TTC549 (cell line): ENCODE data around the gene KMT5C.

Experiments
- FAIRE-seq: peaks from 2 replicates; lab custom pipeline; 2012; peaks lifted over from hg19 to GRCh38; lab: Jason Lieb, UNC

The KMT5C gene

DNA sequence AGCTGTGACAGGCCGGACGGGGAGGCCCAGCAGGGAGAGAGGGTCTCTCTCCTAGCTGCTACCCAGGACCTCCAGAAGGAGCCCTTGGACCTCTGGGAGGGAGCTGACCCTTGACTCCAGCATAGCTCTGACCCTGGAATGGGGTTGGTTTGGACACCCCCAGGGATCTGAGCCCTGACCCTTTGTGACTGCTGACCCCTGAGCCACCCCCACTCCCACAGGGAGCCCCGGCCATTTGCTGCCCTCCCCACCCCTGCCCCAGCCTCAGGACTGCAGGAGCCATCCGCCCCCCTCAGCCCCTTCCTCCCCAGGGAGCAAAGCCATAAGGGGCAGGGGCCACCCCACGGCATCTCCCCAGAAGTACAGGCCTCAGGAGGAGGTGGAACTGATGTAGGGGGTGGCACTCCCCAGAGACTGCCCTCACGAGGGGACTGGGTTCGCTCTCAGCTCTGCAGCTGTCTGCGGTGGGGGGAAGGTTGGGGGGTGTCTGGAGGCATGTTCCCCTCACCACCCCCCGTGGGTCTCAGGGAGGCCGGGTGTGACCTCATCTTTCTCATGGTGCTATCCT, 7.8 kb downstream of the KMT5C start:
- no peak for FAIRE-seq

GRCh38 chr19:55348317-55349034, 8.8 kb downstream of the KMT5C start:
- no peak for FAIRE-seq

DNA sequence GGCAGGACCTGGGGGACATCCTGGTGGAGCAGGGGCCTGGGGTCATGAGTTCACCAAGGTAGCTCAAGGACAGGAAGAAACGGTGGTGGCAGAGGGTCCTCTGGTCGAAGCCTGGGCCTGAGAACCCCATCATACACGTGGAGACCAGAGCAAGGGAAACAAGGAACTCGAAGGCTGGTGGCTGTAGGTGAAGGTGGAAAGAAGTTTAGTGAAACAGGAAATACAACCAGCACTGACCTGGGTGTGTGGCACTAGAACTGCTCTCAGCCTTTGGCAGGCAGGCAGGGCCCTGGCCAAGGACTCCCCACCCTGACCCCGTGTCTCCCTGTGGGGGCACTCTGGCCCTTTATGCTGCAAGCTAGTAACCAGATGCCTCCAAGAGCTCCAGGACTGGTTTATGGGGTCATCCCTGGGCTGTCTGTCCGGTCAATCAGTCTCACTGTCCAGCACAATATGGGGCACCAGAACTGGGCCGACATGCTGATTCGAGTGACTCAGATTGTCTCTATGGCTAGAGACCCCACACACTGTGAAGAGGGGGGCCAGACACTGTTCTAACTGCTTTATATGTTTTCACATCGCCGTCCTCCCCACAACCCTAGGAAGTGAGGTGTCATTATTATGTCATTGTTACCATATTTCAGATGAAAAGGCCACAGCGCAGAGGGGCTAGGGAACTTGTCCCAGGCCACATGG, 11.1 kb downstream of the KMT5C start:
- FAIRE-seq = no peak

DNA sequence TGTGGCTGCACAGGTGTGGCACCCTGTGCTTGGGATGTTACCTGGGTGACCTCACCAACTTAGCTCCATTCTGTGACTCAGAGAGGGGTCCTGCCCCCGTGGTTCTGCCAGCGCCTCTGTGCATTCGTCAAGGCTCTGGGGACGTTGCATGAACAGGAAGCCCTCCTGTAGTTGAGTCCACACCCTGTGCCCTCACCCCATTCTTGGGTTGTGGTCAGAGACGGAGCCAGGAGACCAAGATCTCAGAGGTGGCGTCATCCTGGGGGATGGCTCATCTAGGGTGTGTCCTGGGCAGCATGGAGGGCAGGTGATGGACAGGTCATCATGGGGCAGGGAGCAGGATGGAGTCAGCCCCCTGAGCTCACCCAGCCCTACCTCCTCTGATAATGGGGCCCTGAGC, 12.4 kb downstream of the KMT5C start:
- FAIRE-seq = no peak

DNA sequence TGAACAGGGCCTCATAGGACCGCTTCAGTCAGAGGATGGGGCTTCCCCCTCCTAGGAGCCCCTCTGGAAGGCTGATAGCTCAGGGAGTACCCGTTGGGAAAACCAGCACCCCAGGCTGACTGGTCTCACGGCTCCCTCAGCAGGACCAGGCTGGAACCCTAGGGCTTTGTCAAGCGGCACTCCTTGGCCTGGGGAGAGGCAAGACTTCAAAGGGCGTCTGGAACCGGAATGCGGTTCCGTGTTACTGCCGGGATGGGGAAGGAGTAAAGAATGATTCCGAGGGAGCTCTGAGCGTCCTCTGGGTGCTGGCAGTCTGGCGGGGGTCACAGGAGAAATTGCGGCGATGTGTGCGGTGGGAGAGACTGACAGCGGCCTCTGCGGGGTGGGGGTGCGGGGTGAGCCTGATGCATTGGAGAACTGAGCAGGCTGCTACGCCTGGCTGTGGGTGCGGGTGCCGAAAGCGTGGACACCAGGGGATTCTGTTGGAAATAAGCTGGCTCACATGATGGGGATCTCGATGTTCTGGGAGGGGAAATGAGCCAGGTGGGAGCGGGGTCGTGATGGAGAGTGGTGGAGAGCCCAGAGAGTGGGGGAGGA, 13.0 kb downstream of the KMT5C start:
- FAIRE-seq = no peak

DNA sequence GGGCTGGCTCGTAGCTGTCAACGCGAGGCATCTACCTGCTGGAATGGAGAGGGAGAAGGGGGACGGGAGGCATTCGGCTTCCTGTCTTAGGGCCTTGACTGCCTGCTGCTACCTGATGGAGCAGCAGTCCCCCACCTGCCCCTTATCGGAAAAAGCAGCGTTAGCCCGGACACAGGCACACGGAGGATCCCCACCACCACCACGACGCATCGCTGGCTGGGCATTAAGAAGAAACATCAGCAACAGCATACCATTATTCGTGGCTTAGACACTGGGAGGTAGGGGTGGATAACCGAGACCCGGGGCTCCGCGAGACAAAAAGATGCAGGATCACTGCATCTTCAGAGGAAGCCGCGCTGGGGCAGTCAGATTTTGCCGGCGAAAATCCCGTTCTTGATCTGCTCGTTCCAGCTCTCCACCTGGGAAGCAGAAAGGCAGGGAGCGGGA, 13.7 kb downstream of the KMT5C start:
- FAIRE-seq = no peak

DNA sequence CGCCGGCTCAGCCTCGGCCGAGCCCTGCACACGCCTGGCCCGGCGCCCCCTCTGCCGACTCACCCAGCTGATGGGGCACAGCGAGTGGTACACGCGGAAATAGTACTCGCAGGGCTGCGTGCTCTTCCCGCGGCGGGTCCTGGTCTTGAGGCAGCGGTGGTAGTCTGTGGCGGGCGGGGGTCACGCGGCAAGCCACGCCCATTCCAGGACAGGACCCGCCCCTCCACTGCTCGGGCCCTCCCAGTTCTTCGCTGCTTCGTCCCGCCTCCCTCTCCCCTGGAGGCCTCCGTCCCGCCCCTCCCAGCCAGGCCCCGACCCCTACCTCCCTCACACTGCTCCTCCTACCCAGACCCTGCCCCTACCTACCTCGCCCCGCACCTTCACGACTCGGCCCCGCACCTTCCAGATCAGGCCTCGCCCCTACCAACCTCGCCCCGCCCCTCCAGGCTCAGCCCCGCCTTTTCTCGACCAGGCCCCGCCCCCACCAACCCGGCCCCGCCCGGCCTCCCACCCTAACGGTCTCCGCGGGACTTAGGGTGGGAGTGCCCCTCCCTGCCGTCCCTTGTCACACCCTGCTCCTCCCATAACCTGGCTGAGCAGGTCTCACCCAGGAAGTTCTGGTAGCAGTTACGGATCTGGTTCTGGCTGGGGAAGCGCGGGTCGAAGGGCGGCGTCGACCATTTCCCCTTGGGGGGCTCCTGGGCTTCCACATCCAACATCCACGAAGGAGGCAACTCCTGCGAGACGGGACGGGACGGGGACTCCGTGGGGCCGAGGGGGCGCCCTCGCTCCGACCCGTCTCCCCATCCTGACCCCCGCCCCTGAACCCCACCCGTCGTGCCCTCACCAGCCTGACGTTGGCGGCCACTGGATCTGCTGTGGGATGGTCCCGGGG, 14.4 kb downstream of the KMT5C start:
- no peak for FAIRE-seq

DNA sequence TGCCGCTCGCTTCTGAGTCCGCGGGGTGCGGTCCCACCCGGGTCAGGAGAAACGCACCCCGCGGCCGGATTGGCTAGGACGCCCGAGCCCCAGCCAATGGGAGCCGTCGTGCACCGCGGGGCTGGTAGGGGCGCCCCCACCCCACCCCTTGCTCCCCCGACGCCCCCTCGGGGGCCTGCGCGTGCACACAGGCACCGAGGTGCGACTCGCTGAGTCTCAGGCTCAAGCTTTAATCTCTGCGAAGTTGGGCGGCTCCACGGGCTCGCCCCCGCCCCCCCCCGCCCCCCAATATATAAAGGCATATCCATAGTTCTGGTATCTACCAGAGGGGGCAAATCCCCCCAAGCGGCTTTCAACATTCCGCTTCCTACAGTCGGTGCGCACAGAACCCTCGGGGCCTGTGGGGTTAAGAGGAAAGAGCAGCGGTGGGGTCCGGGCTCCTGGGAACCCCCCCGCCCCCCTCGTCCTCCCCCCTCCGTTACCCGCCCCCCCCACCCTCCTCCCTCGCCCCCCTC, 15.1 kb downstream of the KMT5C start, which contains the start of gene COX6B2:
TSS of gene COX6B2 (minus strand) at position 22 of the 515 bp plus-strand sequence. CDS start 198 bp downstream, outside the sequence.
- no peak for FAIRE-seq

DNA sequence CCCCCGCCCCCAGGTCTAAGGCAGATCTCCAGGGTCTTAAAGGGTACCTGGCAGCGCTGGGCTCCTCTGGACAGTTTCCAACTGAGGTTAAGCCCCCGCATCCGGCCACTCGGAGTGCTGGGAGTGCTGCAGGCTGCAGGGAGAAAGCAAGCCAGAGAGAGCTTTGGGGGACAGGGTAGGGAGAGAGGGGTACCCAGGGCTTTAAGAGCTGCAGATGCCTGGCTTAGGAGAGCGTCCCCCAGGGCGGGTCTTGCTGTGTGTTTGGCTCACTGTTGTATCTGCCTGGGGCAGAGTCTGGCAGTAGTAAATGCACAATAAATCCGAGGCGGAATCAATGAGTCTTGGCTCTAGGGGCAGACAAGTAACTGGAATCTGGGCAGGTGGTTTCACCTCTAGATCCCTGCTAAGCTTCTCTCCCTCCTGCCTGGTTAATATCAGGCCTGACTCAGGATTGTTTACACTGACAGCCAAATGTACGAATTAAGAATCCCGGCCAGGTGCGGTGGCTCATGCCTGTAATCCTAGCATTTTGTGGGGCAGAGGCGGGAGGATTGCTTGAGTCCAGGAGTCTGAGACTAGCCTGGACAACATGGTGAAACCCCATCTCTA, 15.6 kb downstream of the KMT5C start:
- no peak for FAIRE-seq

DNA sequence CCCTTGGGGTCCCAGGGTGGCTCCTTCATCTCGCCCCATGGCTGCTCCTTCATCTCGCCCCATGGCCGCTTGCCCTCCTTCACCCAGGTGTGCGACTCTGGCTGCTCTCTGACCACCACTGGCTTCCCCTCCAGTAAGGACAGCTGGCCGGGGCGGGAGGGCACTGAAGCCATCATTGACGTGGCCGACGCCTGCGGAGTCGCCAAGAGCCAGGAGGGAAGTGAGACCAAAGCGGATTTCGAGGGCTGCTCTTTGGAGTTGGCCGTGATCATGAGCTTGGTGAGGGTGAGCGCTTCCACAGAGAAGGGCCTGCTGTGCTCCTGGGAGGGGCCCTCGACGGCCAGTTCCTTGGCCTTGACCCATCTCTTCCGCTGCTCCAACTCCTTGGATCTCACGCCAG, 18.8 kb downstream of the KMT5C start:
- FAIRE-seq = no peak

GRCh38 chr19:55358943-55359908, 19.6 kb downstream of the KMT5C start:
- FAIRE-seq = no peak

- FAIRE-seq = no peak
Measured at GRCh38 chr19:55360902-55361301, 21.2 kb downstream of the KMT5C start.

- FAIRE-seq = no peak
Measured at GRCh38 chr19:55362174-55362989, 22.7 kb downstream of the KMT5C start.

- no peak for FAIRE-seq
Measured at GRCh38 chr19:55362990-55363716, 23.5 kb downstream of the KMT5C start, which contains the start of gene GARIN5B. Gene GARIN5B (minus strand): TSS chr19:55363260. CDS start chr19:55363066, 194 bp downstream.

DNA sequence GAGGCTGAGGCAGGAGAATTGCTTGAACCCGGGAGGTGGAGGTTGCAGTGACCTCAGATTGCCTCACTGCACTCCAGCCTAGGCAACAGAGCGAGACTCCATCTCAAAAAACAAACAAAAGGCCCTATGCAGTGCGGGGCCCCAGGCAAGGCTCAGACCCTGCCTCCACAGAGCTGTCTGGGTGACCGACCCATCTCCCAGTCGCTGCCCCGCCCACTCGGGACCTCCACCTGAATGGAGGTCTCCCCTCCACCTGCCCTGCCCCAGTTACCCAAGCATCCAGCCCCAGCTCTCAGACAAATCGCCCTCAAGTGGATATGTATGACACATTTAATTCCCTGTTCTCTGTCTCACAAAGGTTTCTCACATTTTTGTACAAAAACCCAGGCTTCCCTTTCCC, 25.6 kb downstream of the KMT5C start:
- FAIRE-seq = no peak

DNA sequence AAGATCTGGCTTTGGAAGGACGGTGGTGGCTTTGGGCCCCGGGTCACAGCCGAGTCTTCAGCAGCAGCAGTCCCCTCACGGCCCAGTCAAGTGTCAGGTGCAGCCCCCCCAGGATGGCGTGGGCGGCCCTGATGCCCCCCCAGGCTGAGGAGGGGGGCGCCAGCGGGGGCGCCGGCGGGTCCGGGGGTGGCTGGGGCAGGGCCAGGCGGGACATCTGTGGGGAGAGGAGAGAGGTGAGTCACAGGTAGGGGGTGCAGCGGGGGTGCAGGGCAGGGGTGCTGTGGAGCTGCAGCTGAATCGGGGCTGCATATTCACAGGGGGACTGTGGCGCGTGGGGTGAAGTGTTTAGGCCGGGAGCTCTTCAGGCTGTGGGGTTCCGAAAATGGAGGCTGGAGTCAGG, 26.3 kb downstream of the KMT5C start:
- no peak for FAIRE-seq

DNA sequence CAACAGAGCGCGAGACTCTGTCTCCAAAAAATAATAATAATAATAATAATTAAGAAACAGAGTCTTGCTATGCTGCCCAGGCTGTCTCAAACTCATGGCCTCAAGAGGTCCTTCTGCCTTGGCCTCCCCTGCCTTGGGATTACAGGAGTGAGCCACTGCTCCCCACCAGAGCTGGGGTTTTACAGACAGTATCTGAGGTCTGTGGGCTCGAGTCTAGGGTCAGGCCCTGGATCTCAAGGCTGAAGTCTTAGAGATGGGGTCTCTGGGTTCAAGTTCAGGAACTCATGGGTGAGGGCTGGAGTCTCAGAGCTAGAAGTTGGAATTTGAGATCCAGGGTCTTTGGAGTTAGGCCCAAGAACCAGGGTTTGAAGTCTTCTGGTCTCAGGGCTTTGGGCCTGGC, 27.1 kb downstream of the KMT5C start:
- no peak for FAIRE-seq

DNA sequence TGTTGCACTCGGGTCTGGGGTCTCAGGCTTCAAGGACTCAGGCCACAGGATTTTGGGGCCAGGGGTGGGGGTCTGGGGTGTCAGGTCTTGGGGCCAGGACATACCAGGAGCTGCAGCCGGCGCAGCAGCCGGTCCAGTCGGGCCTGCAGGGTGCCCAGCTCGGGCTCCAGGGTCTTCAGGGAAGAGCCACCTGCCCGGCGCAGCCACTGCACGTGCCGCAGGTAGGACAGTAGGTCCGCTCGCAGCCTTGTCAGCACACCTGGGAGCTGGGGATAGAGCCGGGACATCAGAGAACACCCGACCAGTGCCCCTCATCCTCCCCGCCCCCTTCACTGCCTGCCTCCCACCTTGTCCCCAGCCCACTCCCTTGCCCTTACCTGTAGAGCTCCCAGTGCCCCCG, 28.4 kb downstream of the KMT5C start:
- no peak for FAIRE-seq
